DND-41 (cell line): Measurements from ENCODE around the gene SPTBN4.
"Not testable (repeated sequence)": the region's sequence is repeated elsewhere in the genome, so short reads cannot be mapped to it uniquely, and the experiment has no call there.

Experiments
- ATAC-seq: fragments of 200-7000 bp; cut with Tn5 transposase; 3 replicates; pipeline ENCODE4 v1.9.1; 2021; ENCODE audit warnings: low read depth; ENCODE audit not compliant: insufficient read depth
- DNase-seq: peaks from one replicate; pipeline ENCODE4 v3.0.0-alpha.2; 2020
- H2AFZ ChIP-seq: 2 replicates; pipeline ENCODE4 v1.6.0; 2012; ENCODE audit warnings: low read depth, low read length
- H3K27ac ChIP-seq: 2 replicates; pipeline ENCODE4 v1.5.1; 2012; ENCODE audit warnings: low read length, inconsistent platforms
- H3K27me3 ChIP-seq: fragments of 200-600 bp; sonication (generic); 2 replicates; pipeline ENCODE4 v1.6.0; 2012; ENCODE audit warnings: low read length, mild to moderate bottlenecking, inconsistent platforms; ENCODE audit not compliant: insufficient read depth, poor library complexity
- H3K36me3 ChIP-seq: 2 replicates; pipeline ENCODE4 v1.5.1; 2012; ENCODE audit warnings: low read length, inconsistent platforms; ENCODE audit not compliant: insufficient read depth
- H3K4me1 ChIP-seq: 2 replicates; pipeline ENCODE4 v1.5.1; 2012; ENCODE audit warnings: mild to moderate bottlenecking, low read length; ENCODE audit not compliant: insufficient read depth
- H3K4me2 ChIP-seq: 2 replicates; pipeline ENCODE4 v1.6.0; 2012; ENCODE audit warnings: mild to moderate bottlenecking, moderate library complexity, low read length, inconsistent platforms; ENCODE audit not compliant: insufficient read depth
- H3K4me3 ChIP-seq, 2 experiments: fragments of 200-600 bp in 1 of 2; shearing (Covaris generic) in 1 of 2; 2 replicates each; pipeline ENCODE4 v1.5.1; 2012 to 2016; ENCODE audit warnings: inconsistent platforms in 2 of 2, low read length in 2 of 2, mild to moderate bottlenecking in 2 of 2, low read depth in 1 of 2, moderate library complexity in 1 of 2
- H3K79me2 ChIP-seq: 2 replicates; pipeline ENCODE4 v1.6.0; 2012; ENCODE audit warnings: low read length, inconsistent platforms; ENCODE audit not compliant: insufficient read depth
- H3K9ac ChIP-seq: 2 replicates; pipeline ENCODE4 v1.6.0; 2012; ENCODE audit warnings: low read depth, mild to moderate bottlenecking, inconsistent platforms, low read length, moderate library complexity
- H3K9me3 ChIP-seq: 2 replicates; pipeline ENCODE4 v1.5.1; 2012; ENCODE audit warnings: low read length, moderate library complexity, mild to moderate bottlenecking, inconsistent platforms; ENCODE audit not compliant: insufficient read depth, severe bottlenecking
- H4K20me1 ChIP-seq: 2 replicates; pipeline ENCODE4 v1.6.0; 2012; ENCODE audit warnings: low read length; ENCODE audit not compliant: insufficient read depth
- CTCF ChIP-seq: IDR thresholded peaks from 2 replicates; pipeline ENCODE4 v1.5.1; 2012; ENCODE audit warnings: borderline replicate concordance, low read length, moderate library complexity, mild to moderate bottlenecking; ENCODE audit not compliant: poor library complexity, severe bottlenecking; ENCODE audit errors: extremely low read depth
- EZH2 ChIP-seq: IDR thresholded peaks from 3 replicates; pipeline ENCODE4 v1.6.1; 2012; ENCODE audit warnings: borderline replicate concordance, low read depth, mild to moderate bottlenecking, moderate library complexity, low read length, inconsistent platforms; ENCODE audit not compliant: severe bottlenecking

SPTBN4 gene

GRCh38 chr19:40431698-40432097 lies 35.1 kb upstream of the SPTBN4 start:
- ATAC-seq: no peak

GRCh38 chr19:40432760-40433159 lies 34.0 kb upstream of the SPTBN4 start:
- not testable (repeated sequence) for H3K36me3 ChIP-seq, H2AFZ ChIP-seq, H3K9me3 ChIP-seq, H3K79me2 ChIP-seq, DNase-seq, H3K27ac ChIP-seq, H3K4me3 ChIP-seq, H4K20me1 ChIP-seq, H3K27me3 ChIP-seq, ATAC-seq
- Histone ChIP-seq H3K4me1 (peaks cover 16% of the 10 kb centered on the region), H3K4me2 (peak overlapping the region; percentile 40; the same call in 1 of the 2 replicates), H3K9ac (peak overlapping the region; percentile 49)

More at GRCh38 chr19:40431698-40432097, 35.1 kb upstream of the SPTBN4 start:
- no peaks in the 10 kb centered on the region for H3K36me3 ChIP-seq
- no peaks in the 10 kb centered on the region for H3K27me3 ChIP-seq
- no peaks in the 10 kb centered on the region for H3K9me3 ChIP-seq
- DNase-seq: no peak
- H2AFZ ChIP-seq: no peak overlapping the region
- H3K4me2 ChIP-seq: no peak overlapping the region
- no peak overlapping the region for H3K9ac ChIP-seq
- H4K20me1 ChIP-seq: no peaks in the 10 kb centered on the region
- H3K79me2 ChIP-seq: no peaks in the 10 kb centered on the region
- TF ChIP-seq CTCF (no peak), EZH2 (no peak)
- no peak overlapping the region for H3K27ac ChIP-seq
- H3K4me1 ChIP-seq: peaks cover 16% of the 10 kb centered on the region
- no peak overlapping the region for H3K4me3 ChIP-seq

- H3K4me2 ChIP-seq: peak overlapping the region; percentile 40
- H3K9me3 ChIP-seq: no peaks in the 10 kb centered on the region
- H3K79me2 ChIP-seq: no peaks in the 10 kb centered on the region
- DNase-seq (peak; percentile 66), ATAC-seq (peak; percentile 93)
- H3K9ac ChIP-seq: peak overlapping the region; percentile 49
- no peaks in the 10 kb centered on the region for H4K20me1 ChIP-seq
- no peaks in the 10 kb centered on the region for H3K36me3 ChIP-seq
- TF ChIP-seq CTCF (no peak), EZH2 (no peak)
- H3K27ac ChIP-seq: peak overlapping the region; percentile 55
- peaks cover 16% of the 10 kb centered on the region for H3K4me1 ChIP-seq
- peak overlapping the region in 1 of 2 experiments; percentile 41; a peak in 2 of 4 replicates for H3K4me3 ChIP-seq
- H3K27me3 ChIP-seq: no peaks in the 10 kb centered on the region
- peak overlapping the region; percentile 69 for H2AFZ ChIP-seq
Measured at GRCh38 chr19:40433391-40434216, 33.2 kb upstream of the SPTBN4 start.

GRCh38 chr19:40438284-40438683 lies 28.5 kb upstream of the SPTBN4 start:
- no peak overlapping the region for H3K4me2 ChIP-seq
- peaks cover 13% of the 10 kb centered on the region for H3K36me3 ChIP-seq
- H3K27me3 ChIP-seq: no peaks in the 10 kb centered on the region
- no peak overlapping the region for H2AFZ ChIP-seq
- peaks cover 14% of the 10 kb centered on the region for H3K79me2 ChIP-seq
- DNase-seq: no peak
- no peaks in the 10 kb centered on the region for H3K9me3 ChIP-seq
- H4K20me1 ChIP-seq: no peaks in the 10 kb centered on the region
- H3K4me1 ChIP-seq: peaks cover 23% of the 10 kb centered on the region
- no peak for ATAC-seq
- no peak overlapping the region for H3K27ac ChIP-seq
- no peak overlapping the region for H3K9ac ChIP-seq
- TF ChIP-seq EZH2: no peak
- no peak for TF ChIP-seq CTCF
- no peak overlapping the region for H3K4me3 ChIP-seq
